GM12892 (cell line): ENCODE data around the gene MAP1B.

ENCODE experiments used
- POLR2A ChIP-seq: IDR thresholded peaks from 2 replicates; pipeline ENCODE4 v1.6.1; 2011; ENCODE audit warnings: low read depth, low read length, control low read depth
- TAF1 ChIP-seq: IDR thresholded peaks from 2 replicates; pipeline ENCODE4 v1.6.1; 2011; ENCODE audit warnings: low read depth, mild to moderate bottlenecking, control low read depth, low read length, borderline replicate concordance

- TF ChIP-seq POLR2A (no peak), TAF1 (no peak)
Measured at GRCh38 chr5:72065751-72066255, 41.5 kb upstream of the MAP1B start.
